Caco-2 (cell line): Measurements from ENCODE around the gene SGK2. TPM values are rescaled to one million over a fixed set of nuclear protein-coding genes. Genes with fewer than 3 reads are reported as not detected.

Source experiments
- BruUV-seq: library from RNA; stranded (reverse); fragments of 400-500 nt; replicated peaks from 2 replicates; lab custom pipeline; 2021; lab: Mats Ljungman, UMichigan
- CTCF ChIA-PET: fragments of 300-600 bp; sonication (Branson Sonifier 250); formaldehyde crosslinking; loops from one replicate; lab custom pipeline; 2022; ENCODE audit warnings: antibody characterized with exemption; lab: Charles Lee
- POLR2A ChIA-PET: fragments of 300-600 bp; sonication (Branson Sonifier 250); formaldehyde crosslinking; loops from one replicate; lab custom pipeline; 2022; ENCODE audit warnings: antibody characterized with exemption; lab: Charles Lee
- DNase-seq, 2 experiments: peaks; one replicate each; pipeline versions ENCODE4 v3.0.0 to v3.0.0-alpha.2; 2020 to 2022
- H3K27me3 ChIP-seq: replicated peaks from 2 replicates; pipeline ENCODE4 v1.6.0; 2011; ENCODE audit warnings: low read length; ENCODE audit not compliant: control insufficient read depth, insufficient read depth
- H3K36me3 ChIP-seq: 2 replicates; pipeline ENCODE4 v1.5.1; 2011; ENCODE audit warnings: low read length; ENCODE audit not compliant: control insufficient read depth, insufficient read depth
- H3K4me1 ChIP-seq: fragments of 250-450 bp; sonication (Bioruptor Pico); 2 replicates; pipeline ENCODE4 v1.5.1; 2020; ENCODE audit warnings: mild to moderate bottlenecking
- H3K4me3 ChIP-seq: 2 replicates; pipeline ENCODE4 v1.5.1; 2011; ENCODE audit warnings: low read depth, mild to moderate bottlenecking, control low read depth, low read length
- H3K9me3 ChIP-seq: fragments of 250-450 bp; sonication (Bioruptor Pico); 2 replicates; pipeline ENCODE4 v1.5.1; 2020; ENCODE audit warnings: mild to moderate bottlenecking, moderate library complexity
- H3K27ac Mint-ChIP-seq: one replicate; pipeline ENCODE4 v1.8.0; 2022; ENCODE audit warnings: mixed read lengths; ENCODE audit not compliant: unreplicated experiment
- H3K27me3 Mint-ChIP-seq: one replicate; pipeline ENCODE4 v1.8.0; 2022; ENCODE audit warnings: mixed read lengths; ENCODE audit not compliant: insufficient read depth, unreplicated experiment
- H3K36me3 Mint-ChIP-seq: one replicate; pipeline ENCODE4 v1.8.0; 2022; ENCODE audit warnings: mild to moderate bottlenecking, mixed read lengths; ENCODE audit not compliant: insufficient read depth, unreplicated experiment
- H3K4me1 Mint-ChIP-seq: one replicate; pipeline ENCODE4 v1.8.0; 2022; ENCODE audit warnings: low read depth, mixed read lengths; ENCODE audit not compliant: unreplicated experiment
- H3K4me3 Mint-ChIP-seq: one replicate; pipeline ENCODE4 v1.8.0; 2022; ENCODE audit warnings: mild to moderate bottlenecking, moderate library complexity, mixed read lengths; ENCODE audit not compliant: unreplicated experiment
- H3K9me3 Mint-ChIP-seq: one replicate; pipeline ENCODE4 v1.8.0; 2022; ENCODE audit warnings: mixed read lengths; ENCODE audit not compliant: unreplicated experiment
- intact Hi-C: fragments of 100-400 bp; cut with micrococcal nuclease; formaldehyde crosslinking; loops from one replicate; pipeline ENCODE4 v1.10.0; 2022; ENCODE audit not compliant: unreplicated experiment
- total RNA-seq: library from RNA; stranded (reverse); gene quantifications from 2 replicates; pipeline ENCODE4 v1.2.3, GENCODE V29; 2022
- TF ChIP-seq, protein P1 (sequence below), 2 experiments: fragments of 200-600 bp in 1 of 2; IDR thresholded peaks; 1 replicate in 1 of 2; 2 replicates in 1 of 2; pipeline versions ENCODE4 v1.5.1 to v1.8.0; 2011 to 2022; ENCODE audit warnings: antibody characterized with exemption in 1 of 2, control low read depth in 1 of 2, inconsistent platforms in 1 of 2, low read depth in 1 of 2, low read length in 1 of 2, mild to moderate bottlenecking in 1 of 2, moderate library complexity in 1 of 2; ENCODE audit not compliant: insufficient read depth in 1 of 2, severe bottlenecking in 1 of 2, unreplicated experiment in 1 of 2

Gene SGK2
- total RNA-seq, 1 experiment from 2014 or later: 5.2 TPM

DNA sequence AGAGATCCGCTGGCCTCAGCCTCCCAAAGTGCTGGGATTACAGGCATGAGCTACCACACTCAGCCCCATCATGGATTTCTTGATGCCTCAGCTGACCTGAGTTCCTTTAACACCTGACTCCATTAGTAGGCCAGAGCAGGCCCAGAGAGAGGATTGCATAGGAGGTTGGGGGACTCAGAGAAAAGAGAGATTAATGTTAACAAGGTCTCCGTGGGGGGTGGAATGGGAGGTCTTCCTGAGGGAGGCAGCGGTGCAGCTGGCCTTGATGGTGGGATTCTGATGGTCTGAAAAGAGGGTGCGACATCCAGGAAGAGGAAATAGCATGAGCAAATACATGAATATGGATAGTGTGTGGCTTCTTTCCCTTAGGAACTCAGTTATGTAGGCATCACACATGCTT, 9.9 kb downstream of the SGK2 start:
- no peaks in the 10 kb centered on the region for H3K4me1 ChIP-seq
- Mint-ChIP-seq H3K27ac (no peak overlapping the region), H3K36me3 (no peaks in the 10 kb centered on the region), H3K4me1 (no peaks in the 10 kb centered on the region), H3K4me3 (no peak overlapping the region), H3K9me3 (no peaks in the 10 kb centered on the region), H3K27me3 (no peaks in the 10 kb centered on the region)
- no peak for DNase-seq
- ChIA-PET POLR2A (interaction anchor here (0.6 kb wide), 1 partner anchor 99 kb away, joined by 3 read pairs; no protein-coding TSS in a partner anchor), CTCF (no interaction called here)
- intact Hi-C loops: no loop called here
- TF ChIP-seq, protein P1, sequence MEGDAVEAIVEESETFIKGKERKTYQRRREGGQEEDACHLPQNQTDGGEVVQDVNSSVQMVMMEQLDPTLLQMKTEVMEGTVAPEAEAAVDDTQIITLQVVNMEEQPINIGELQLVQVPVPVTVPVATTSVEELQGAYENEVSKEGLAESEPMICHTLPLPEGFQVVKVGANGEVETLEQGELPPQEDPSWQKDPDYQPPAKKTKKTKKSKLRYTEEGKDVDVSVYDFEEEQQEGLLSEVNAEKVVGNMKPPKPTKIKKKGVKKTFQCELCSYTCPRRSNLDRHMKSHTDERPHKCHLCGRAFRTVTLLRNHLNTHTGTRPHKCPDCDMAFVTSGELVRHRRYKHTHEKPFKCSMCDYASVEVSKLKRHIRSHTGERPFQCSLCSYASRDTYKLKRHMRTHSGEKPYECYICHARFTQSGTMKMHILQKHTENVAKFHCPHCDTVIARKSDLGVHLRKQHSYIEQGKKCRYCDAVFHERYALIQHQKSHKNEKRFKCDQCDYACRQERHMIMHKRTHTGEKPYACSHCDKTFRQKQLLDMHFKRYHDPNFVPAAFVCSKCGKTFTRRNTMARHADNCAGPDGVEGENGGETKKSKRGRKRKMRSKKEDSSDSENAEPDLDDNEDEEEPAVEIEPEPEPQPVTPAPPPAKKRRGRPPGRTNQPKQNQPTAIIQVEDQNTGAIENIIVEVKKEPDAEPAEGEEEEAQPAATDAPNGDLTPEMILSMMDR (IDR thresholded peaks at IDR 0.05; ENCODE audit: insufficient read depth in 1 of 2, low read depth in 1 of 2, low read length in 1 of 2, severe bottlenecking in 1 of 2, unreplicated experiment in 1 of 2): no peak
- no peaks in the 10 kb centered on the region for H3K9me3 ChIP-seq
- no peak overlapping the region for H3K4me3 ChIP-seq
- no TSS peak for BruUV-seq
- no peaks in the 10 kb centered on the region for H3K36me3 ChIP-seq
- no peaks in the 10 kb centered on the region for H3K27me3 ChIP-seq

DNA sequence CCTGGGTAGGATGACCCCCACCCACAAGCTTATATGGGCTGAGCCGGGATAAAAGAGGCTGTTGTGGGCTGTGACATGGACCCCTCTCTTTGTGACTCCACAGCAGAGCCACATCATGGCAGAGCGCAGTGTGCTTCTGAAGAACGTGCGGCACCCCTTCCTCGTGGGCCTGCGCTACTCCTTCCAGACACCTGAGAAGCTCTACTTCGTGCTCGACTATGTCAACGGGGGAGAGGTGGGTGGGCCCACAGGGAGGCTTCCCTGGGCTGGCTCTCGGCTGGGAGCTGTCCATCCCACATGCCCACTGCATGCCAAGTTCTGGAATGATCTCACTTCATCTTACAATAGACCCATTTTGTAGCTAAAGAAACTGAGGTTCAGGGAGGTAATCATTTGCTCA, 10.5 kb downstream of the SGK2 start:
- no peak overlapping the region for H3K4me3 Mint-ChIP-seq

DNA sequence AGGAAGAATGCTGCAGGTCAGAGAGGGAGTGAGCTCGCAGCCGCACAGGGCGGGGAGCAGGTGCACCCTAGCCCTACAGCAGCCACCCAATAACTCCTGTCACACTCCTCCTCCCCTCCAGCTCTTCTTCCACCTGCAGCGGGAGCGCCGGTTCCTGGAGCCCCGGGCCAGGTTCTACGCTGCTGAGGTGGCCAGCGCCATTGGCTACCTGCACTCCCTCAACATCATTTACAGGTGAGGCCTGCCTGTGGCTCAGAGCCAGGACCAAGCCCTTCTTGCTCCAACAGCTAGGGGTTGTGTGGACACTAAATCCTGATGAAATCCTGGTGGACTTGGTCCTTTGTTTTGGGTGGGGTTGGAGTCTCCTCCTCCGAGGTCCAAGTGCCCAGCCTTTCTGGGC, 11.7 kb downstream of the SGK2 start:
- DNase-seq: no peak
- Mint-ChIP-seq H3K4me1 (no peaks in the 10 kb centered on the region), H3K27ac (no peak overlapping the region), H3K36me3 (no peaks in the 10 kb centered on the region), H3K4me3 (no peak overlapping the region), H3K9me3 (no peaks in the 10 kb centered on the region), H3K27me3 (no peaks in the 10 kb centered on the region)
- no TSS peak for BruUV-seq
- Histone ChIP-seq H3K27me3 (no peaks in the 10 kb centered on the region), H3K36me3 (no peaks in the 10 kb centered on the region), H3K9me3 (no peaks in the 10 kb centered on the region), H3K4me3 (no peak overlapping the region), H3K4me1 (no peaks in the 10 kb centered on the region)
- TF ChIP-seq, protein P1 (IDR thresholded peaks at IDR 0.05; ENCODE audit: insufficient read depth in 1 of 2, low read depth in 1 of 2, low read length in 1 of 2, severe bottlenecking in 1 of 2, unreplicated experiment in 1 of 2): no peak
- intact Hi-C loops: no loop called here
- CTCF ChIA-PET: no interaction called here
- POLR2A ChIA-PET: interaction anchor here (0.6 to 1.1 kb wide), 2 partner anchors 12 to 44 kb away, joined by 4 read pairs; partner anchors contain the start of gene SGK2

More for the DNA sequence above, 10.5 kb downstream of the SGK2 start:
- Mint-ChIP-seq H3K27ac (no peak overlapping the region), H3K4me1 (no peaks in the 10 kb centered on the region), H3K27me3 (no peaks in the 10 kb centered on the region), H3K9me3 (no peaks in the 10 kb centered on the region), H3K36me3 (no peaks in the 10 kb centered on the region)
- no peak overlapping the region for H3K4me3 ChIP-seq
- ChIA-PET POLR2A (interaction anchor here (0.6 kb wide), 1 partner anchor 98 kb away, joined by 3 read pairs; no protein-coding TSS in a partner anchor), CTCF (no interaction called here)
- no peak for DNase-seq
- no peaks in the 10 kb centered on the region for H3K9me3 ChIP-seq
- H3K36me3 ChIP-seq: no peaks in the 10 kb centered on the region
- H3K4me1 ChIP-seq: no peaks in the 10 kb centered on the region
- TF ChIP-seq, protein P1 (IDR thresholded peaks at IDR 0.05; ENCODE audit: insufficient read depth in 1 of 2, low read depth in 1 of 2, low read length in 1 of 2, severe bottlenecking in 1 of 2, unreplicated experiment in 1 of 2): no peak
- no peaks in the 10 kb centered on the region for H3K27me3 ChIP-seq
- no TSS peak for BruUV-seq
- intact Hi-C loops: no loop called here
